GM19397 (cell line): ENCODE data around the gene PRICKLE2.

Source experiments
- ATAC-seq: cut with Tn5 transposase; IDR thresholded peaks from one replicate; pipeline ENCODE4 v1.9.1; 2021; ENCODE audit warnings: mild to moderate bottlenecking, moderate library complexity; ENCODE audit not compliant: unreplicated experiment

Gene PRICKLE2

DNA sequence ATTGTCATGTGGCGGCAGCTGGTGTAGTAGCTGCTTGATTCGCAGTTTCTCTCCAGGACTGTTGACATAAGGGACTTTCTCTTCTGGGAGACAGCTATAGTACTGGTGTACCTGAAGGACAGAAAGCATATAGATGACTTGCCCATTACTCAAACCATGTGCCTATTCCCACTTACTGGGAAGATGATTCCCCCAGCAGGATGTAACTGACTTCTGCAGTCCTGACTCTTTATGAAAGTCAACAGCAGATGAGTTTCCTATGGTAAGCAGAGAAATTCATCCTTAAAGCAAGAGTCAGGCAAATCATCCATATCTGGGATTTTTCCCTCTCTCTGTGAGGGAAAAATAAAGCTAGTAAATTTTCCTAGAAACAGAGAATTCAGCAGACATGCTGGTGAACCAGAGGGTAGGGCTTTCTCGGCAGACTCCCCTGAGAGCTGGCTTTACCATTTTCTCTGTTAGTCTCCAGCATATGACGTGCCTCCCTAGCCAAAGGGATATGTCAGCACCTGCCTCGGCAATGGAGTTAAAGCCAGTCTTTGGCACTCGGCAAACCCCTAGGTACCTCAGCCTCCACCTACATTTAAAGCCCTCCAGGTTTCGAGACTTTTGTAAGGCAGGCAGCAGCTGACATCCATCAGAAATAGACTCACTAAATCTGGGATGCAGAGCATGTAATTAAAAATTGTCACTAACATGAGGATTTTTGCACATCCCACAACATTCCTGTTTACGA is 62.1 kb downstream of the PRICKLE2 start:
- peak; percentile 37 for ATAC-seq

DNA sequence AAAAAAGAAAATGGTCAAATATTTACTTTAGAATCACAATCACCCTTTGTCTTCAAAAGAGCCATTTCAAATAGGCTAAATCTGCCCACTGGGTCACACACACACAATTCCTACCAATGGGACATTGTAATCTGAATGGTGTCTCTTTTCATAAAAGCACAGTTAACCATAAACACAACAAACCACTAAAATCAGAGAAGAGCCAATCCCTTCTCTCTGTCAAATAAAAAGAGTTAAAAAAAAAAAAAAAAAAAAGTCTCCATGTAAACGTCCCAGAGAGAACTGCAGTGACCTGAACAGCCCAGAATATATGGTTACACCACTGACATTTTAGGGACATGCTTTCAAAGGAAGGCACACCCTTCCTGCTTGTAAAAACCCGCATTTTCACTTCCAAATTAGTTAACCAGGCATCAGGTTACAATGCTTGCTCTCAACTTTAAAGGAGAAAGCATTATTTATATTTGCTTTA is 63.7 kb downstream of the PRICKLE2 start:
- ATAC-seq, result no peak

DNA sequence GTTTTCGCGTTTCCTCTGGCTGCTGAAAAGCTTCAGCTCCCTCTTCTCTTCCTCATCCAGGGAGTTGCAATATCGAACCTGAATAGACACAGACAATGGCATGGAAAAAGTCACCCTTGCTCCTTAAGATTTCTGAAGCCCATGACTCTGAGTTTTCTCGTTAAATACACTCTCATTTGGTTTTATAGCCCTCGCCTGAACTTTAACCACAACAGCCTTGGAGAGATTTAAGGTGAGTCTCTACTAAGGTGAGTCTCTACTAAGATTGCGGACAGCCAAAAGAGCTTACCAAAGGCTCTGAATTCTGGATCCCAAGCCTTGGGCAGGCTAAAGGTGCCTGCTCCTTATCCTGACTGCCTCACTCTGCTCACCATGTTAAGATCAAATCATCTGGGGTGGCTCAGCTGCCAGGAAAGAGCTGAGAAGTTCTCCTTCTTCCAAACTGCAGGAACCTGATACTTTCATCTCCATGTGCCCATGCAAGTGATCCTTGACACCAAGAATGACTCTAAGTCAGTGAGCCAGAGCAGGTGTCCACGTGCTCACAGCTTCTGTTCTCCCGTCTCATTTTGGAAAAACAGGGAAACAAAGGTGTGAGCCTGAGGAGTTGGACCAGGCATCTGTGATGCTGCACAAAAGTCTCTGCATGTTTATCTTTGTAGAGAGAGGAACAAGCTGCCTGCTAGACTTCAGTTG is 65.1 kb downstream of the PRICKLE2 start:
- no peak for ATAC-seq

DNA sequence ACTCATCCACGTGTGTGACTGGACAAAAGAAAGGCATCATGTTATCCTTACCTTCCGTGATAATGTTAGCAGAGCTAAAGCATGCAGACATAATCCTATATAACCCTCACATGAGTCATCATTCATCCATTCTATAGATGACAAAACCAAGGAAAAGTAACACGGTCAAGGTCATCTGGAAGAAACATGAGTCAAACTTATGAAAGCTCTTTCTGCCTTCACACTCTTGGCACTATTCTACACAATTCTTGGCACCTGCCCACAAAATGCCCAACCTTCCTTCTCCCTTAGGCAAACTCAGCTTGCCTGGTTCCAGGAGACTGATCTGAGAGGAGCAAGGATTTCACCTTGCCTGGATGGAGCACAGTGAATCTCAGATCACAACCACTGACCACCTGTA is 66.9 kb downstream of the PRICKLE2 start:
- ATAC-seq, result no peak

DNA sequence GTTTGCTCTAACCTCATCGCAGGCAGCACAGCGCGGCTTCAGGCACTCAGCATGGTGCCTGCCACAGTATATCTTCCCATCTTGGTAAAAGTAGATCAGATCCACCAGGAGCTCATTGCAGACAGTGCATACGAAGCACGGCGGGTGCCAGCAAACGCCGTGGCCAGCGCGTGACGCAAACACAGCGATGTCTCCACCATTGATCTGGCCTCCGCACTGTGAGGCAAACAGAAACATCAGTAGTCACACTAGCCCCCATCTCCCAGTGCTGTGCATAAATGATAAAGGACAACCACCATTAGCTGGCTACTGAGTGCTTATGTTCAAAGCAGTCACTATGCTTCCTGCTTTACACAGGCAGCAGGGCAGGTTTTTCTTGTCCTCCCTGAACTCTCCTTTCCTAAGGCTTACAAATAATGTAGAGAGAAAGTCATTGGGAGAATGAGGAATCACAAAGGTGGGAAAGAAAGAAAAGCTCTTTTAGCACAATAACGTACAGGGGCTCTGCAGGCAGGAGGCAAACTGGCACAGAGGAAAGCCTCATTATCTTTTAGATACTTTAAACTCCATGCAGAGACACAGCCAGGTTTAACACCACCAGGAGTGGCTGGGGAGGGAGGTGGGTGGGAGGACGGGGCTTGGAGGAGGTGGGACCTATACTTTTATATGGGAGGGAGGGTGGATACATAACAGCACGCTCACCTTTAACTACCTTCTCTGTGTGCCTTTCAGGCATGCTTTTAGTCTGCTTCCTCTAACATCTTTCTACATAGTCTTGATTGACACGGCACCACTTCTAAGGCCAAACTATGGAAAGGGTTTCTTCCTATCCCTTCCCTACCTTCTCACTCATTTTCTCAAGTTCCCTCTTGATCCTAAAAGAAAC is 67.9 kb downstream of the PRICKLE2 start:
- no peak for ATAC-seq

DNA sequence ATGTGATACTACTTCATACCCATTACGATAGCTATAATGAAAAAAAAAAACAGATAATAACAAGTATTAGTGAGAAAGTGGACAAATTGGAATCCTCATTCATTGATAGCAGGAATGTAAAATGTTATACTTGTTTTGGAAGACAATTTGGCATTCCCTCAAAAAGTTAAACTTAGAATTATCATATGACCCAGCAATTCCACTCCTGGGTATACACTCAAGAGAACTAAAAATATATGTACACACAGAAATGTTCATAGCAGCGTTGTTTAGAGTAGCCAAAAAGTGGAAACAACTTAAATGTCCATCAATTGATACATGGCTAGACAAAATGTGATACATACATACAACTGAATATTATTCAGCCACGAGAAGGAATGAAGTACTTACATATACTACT is 69.9 kb downstream of the PRICKLE2 start:
- ATAC-seq, result no peak

DNA sequence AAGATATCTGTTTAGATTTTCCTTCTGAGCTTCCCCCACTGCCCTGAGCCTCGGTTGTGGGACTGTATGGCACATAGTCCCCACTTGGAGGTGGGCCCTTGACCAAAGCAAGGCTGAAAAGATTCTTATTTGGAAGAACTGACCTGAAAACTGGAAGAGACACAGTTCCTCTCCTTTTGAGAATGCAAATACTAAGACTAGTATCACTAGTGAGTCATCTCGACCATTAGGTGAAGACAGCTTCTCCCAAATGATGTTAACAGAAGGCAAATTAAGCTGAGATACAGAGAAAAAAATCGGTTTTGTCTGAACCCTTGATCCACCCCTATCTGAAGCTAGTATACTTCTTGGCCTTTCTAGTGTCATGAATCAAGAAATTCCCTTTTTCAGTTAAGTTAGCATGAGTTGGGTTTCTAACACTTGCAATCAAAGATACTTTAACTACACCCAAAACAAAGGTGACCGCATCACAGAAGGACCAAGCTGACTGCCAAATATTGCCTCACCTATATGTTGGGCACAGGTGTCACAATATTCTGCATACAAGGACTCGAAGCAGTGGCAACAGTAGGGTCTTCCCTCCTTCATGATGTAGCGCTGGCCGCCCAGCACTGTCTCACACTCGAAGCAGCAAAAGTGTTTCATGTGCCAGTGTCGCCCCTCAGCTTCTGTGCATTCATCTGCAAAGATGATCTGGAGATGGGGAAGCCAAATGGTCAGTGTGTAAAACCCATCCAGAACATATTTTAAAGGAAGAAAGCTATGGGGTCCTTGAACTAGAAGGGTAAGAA is 72.4 kb downstream of the PRICKLE2 start:
- no peak for ATAC-seq

DNA sequence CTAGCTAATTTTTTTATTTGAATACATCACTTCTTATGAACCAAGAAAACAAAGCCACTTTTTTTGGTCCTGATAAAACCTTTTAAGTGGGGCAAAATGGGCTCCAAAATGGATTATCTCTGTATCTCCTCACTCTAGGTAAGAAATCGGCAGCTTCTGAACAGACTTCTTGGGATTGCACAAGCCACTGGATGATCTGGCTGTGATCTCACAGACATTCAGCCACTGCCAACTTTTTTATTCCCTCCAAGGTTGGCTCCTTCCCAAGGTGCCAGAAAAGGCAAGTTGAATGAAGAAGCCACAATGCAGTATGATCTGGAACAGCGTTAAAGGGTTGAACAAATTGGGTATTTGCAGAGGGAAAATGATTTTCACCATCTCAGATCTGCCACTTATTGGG is 73.2 kb downstream of the PRICKLE2 start:
- ATAC-seq, result no peak

DNA sequence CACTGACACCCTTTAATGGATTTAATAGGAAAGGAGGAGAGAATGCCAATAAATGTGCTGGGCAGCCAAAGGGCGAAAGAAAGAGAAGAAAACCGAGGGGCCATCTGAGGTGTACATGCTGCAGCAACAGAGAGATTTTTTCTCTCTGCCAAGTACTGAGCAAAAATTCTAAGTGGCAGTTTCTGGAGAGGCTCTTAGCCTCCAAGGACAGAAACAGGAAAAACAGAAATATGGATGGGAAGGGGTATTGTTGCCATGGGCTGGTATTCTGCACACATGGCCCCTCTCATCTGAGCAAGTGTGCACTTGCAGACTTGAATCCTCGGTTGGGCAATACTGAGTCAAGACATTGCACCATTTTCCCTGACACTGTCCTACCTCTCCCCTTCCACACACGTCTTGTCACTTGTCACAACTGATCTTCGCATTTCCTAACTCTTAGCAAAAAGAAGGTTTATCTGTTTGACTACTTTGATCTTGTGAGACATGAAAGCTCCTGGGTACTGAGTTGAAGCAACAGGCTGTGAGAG is 73.9 kb downstream of the PRICKLE2 start:
- no peak for ATAC-seq

DNA sequence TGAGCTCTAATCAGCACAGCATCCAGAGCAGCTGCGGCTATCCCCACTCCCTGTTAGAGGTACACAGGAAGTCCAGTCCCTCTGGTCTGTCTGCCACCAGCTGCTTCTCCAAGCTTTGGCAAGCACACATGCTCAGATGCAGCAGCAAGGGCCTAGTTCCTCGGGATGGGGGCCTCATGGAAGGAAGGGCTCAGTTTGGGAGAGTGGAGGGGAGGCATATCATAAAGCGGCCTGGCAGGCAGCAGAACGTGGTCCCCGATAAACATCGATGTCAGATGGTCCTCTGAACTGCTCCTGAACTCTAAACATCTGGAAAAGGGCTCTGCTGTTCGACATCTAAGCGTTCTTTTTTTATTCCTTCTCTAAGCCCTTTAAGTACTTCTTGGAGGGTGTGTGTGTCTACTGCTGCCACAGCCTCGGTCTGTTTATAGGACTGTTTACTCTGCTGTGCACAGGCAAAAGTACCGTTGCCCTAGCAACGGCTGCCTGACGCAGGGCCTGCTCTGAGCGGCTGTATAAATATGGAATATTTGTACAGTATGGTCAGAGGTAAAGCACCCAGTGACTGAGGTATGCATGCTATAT is 74.6 kb downstream of the PRICKLE2 start:
- ATAC-seq, result no peak

DNA sequence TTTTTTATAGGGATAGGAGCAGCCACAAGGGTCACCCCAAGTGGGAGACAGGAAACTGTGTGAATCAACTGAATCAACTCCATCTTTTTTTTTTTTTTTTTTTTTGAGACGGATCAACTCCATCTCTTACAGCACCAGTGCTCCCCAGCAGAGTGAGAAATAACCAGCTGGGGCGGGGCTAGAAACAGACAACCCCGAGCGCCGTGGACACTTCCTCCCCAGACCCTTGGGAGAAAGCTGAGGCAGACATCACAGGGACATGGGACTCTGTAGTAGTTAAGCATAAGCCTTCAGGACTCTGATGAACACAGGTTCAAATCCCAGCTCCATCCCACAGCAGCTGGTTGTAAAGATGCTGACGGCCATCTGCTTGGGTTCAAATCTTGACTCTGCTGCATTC is 75.4 kb downstream of the PRICKLE2 start:
- ATAC-seq, result no peak

DNA sequence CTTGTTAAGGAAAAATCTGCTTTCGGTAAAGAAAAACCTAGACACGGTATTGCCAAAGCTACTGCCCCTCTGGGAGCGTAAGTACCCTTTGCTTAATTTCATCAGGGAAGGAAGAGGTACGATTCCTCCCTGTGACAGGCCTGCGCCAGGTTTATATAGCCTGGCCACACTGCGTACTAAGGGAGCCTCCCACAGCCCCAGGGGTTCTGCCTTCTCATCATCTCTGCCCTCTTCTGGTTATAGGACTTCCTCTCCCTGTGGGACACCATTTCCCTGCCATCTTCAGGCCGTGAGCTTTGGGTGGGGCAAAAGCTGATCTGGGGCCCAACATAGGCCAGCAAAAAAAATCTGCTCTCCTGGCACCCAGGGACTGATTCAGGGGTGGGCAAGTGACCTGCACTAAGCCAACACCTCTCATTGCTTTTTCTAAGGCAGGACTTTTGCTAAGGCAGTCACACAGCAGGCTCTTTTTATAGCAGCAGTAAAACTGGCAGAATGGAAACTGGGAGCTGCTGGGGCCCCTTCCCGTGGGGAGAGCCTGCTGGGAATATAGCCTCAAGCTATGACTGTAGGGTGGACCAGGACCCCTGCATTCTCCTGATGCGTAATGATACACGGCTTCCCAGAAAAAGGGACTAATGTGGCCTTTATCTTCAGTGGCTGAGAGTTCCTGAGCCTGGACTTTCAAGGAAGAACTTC is 76.2 kb downstream of the PRICKLE2 start:
- ATAC-seq, result no peak

DNA sequence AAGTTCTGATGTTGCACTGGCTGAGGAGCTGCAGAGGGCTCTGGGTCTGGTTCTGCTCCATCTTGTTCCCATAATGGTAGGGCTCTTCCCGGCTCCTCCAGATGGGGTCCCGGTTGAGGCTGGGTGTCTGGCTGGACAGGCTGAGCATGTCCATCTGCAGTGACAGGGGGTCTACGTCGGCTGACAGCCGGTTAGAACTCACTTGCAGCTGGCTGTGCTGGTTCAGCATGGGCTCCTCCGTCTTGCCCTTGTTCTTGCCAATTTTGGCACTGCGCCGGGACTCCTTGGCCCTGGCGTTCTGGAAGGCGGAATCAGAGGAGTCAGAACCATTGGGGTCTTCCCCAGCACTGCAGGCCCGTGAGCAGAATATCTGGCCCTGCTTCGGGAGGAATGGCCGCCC is 78.1 kb downstream of the PRICKLE2 start:
- ATAC-seq, result no peak

DNA sequence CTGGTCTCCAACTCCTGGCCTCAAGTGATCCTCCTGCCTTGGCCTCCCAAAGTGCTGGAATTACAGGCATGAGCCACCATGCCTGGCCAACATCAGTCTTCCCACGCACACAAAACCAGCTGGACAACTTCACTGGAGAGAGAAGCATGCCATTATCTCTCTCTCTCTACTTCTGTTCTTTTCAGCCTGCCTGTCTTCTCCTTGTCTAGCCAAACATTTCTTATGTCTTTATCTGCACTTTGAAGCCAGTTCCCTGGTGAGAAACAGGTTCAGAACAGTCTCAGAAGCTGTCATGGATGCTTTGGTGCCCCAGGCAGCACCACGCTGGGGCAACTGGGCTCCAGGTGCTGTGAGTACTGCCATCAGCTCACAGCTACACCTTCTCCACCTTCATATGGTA is 79.8 kb downstream of the PRICKLE2 start:
- ATAC-seq, result no peak

DNA sequence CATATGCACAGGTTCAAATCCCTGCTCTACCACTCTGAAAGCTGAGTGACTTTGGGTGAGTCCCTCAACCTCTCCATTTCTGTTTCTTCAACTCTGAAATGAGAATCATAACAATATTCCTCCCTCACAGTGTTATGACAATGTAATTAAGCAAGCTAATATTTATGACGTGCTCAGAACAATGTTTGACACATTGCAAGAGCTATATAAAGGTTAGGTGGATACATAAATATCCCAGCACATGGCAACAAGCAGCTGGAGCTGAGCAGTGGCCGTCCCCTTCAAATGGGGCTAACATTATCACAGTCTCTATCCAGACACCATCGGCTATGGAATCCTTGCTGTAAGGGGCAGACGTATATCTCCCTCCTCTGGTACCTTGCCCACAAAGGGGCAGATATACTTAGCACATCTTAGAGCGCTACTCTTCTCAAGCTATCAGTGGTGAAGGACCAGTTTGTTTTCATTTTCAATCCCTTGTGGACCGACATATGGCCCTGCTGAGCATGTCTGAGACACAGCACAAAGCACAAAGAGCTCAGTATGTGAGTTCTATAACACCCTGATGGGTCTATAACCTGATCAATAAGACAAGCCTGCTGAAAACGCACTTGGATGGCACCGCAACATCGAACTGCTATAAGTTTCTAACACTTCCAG is 80.9 kb downstream of the PRICKLE2 start:
- no peak for ATAC-seq

DNA sequence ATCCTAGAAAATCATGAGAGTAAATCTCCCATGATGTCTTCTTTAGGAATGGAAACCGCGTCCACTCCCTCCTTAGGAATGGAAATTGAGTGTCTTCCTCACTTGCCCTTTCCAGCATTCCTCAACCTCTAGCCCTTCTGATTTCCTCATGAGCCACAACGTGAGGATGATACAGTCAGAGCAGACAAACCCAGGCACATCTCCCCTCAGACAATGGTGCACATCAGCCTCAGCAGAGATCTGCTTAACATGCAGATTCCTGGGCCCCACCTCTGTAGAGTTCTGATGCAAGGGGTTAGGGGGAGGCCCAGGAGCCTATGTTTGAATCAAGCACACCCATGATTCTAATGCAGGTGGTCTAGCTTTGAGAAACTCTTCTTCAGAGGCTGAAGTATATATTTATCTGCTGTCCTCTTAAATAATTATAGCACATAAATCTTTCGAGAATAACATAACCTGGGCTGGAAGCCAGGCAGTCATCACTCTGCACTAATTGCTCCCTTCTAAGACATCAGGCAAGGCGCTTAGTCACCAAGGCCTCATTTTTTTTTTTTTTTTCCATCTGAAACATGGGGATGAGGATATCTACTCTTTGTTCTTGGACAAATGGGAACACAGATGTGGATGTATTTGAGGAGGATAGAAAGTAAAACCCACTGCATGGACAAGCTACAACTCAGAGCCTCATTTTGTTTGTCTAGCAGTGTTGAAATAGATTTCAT is 81.7 kb downstream of the PRICKLE2 start:
- no peak for ATAC-seq

DNA sequence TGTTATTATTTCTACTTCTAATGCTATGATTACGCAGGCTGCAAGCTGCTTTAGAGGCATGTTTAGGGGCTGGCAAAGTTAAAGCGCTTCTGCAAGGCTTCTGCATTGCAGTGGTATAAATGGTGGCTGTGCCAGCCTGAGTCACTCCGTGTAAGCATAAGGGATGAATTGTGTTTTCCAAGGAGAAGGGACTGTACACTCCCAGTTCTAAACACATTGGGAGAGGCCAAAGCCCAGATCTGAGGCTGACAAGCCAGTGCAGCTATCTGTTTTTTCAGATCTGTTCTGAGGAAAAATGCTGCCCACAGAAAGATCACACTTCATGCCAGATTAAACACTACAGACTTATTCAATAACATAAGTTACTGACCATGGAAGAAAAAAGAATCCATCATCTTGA is 83.8 kb downstream of the PRICKLE2 start:
- ATAC-seq, result no peak

DNA sequence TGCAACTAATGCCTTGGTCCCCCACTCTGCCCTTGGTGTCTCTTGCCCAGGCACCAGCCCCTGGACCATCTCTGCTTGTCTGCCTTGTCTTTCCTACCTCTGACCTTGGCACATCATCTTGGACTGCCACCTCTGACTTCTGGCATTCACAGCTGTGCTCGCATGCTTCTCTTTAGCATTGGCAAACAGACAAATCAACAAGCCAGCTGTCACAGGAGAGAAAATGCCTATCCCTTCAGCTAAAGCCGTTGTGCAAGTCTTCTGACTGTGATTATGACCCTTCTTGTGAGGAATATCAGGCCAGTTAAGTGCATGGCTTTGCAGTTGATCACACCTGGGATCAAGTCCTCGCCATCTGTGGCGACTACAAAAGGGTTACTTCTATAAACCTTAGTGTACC is 84.6 kb downstream of the PRICKLE2 start:
- ATAC-seq, result no peak
